Skeletal muscle cell (primary cell): ENCODE measurements around the gene DDX51.

ENCODE experiments used
- DNase-seq: peaks from one replicate; pipeline ENCODE4 v3.0.0-alpha.2; 2010; ENCODE audit warnings: low read depth
- H3K4me3 ChIP-seq: 2 replicates; pipeline ENCODE4 v1.5.1; 2011; ENCODE audit warnings: low read depth, mild to moderate bottlenecking, control low read depth, low read length, moderate library complexity

Gene DDX51

GRCh38 chr12:132180648-132181546, 36.8 kb upstream of the DDX51 start:
- H3K4me3 ChIP-seq: no peak overlapping the region
- no peak for DNase-seq

- no peak for DNase-seq
- no peak overlapping the region for H3K4me3 ChIP-seq
These were observed 35.6 kb upstream of the DDX51 start for GRCh38 chr12:132179431-132180362.

GRCh38 chr12:132178801-132179401, 34.8 kb upstream of the DDX51 start:
- no peak overlapping the region for H3K4me3 ChIP-seq
- no peak for DNase-seq

- DNase-seq: no peak
- H3K4me3 ChIP-seq: no peak overlapping the region
These were observed 34.2 kb upstream of the DDX51 start for GRCh38 chr12:132178316-132178715.

- DNase-seq: no peak
- H3K4me3 ChIP-seq: no peak overlapping the region
These were observed 32.9 kb upstream of the DDX51 start for GRCh38 chr12:132176920-132177551.

GRCh38 chr12:132176385-132176919, 32.3 kb upstream of the DDX51 start:
- no peak for DNase-seq
- no peak overlapping the region for H3K4me3 ChIP-seq

GRCh38 chr12:132175496-132176384, 31.6 kb upstream of the DDX51 start:
- no peak for DNase-seq
- H3K4me3 ChIP-seq: no peak overlapping the region

GRCh38 chr12:132174839-132175490, 30.8 kb upstream of the DDX51 start:
- H3K4me3 ChIP-seq: no peak overlapping the region
- no peak for DNase-seq

- no peak for DNase-seq
- H3K4me3 ChIP-seq: no peak overlapping the region
These were observed 30.1 kb upstream of the DDX51 start for GRCh38 chr12:132174015-132174838.

- no peak for DNase-seq
- H3K4me3 ChIP-seq: no peak overlapping the region
These were observed 29.3 kb upstream of the DDX51 start for GRCh38 chr12:132173135-132174014.

- no peak overlapping the region for H3K4me3 ChIP-seq
- no peak for DNase-seq
These were observed 28.5 kb upstream of the DDX51 start for GRCh38 chr12:132172619-132173018.

- no peak for DNase-seq
- no peak overlapping the region for H3K4me3 ChIP-seq
These were observed 27.9 kb upstream of the DDX51 start for GRCh38 chr12:132171968-132172521.

GRCh38 chr12:132171293-132171967, 27.3 kb upstream of the DDX51 start:
- no peak overlapping the region for H3K4me3 ChIP-seq
- no peak for DNase-seq

GRCh38 chr12:132170637-132171292, 26.6 kb upstream of the DDX51 start:
- no peak overlapping the region for H3K4me3 ChIP-seq
- no peak for DNase-seq
